ENCODE results near the gene FCER1A.

GRCh38 chr1:159279773-159280172 is 22.4 kb upstream of the FCER1A start:
- TF ChIP-seq CTCF (conservative IDR thresholded peaks at IDR 0.05; ENCODE audit: low read depth in 2 of 2) (no peak), POLR2AphosphoS5 (IDR thresholded peaks at IDR 0.05; ENCODE audit: low read depth) (no peak), ZNF331 (CRISPR knock-in tag; IDR thresholded peaks at IDR 0.05; ENCODE audit: low read depth) (no peak), REST (IDR thresholded peaks at IDR 0.05; ENCODE audit: unreplicated experiment) (no peak), JUNB (IDR thresholded peaks at IDR 0.05; ENCODE audit: unreplicated experiment) (no peak), EZH2 (IDR thresholded peaks at IDR 0.05; ENCODE audit: low read depth, unreplicated experiment) (no peak), EZH2phosphoT487 (IDR thresholded peaks at IDR 0.05; ENCODE audit: unreplicated experiment) (no peak), CREB1 (CRISPR knock-in tag; IDR thresholded peaks at IDR 0.05; ENCODE audit: low read depth) (no peak), ZNF114 (CRISPR knock-in tag; IDR thresholded peaks at IDR 0.05) (no peak), STAT1 (IDR thresholded peaks at IDR 0.05; ENCODE audit: unreplicated experiment) (no peak), ZNF462 (CRISPR knock-in tag; IDR thresholded peaks at IDR 0.05) (no peak), NANOG (IDR thresholded peaks at IDR 0.05; ENCODE audit: borderline replicate concordance) (no peak), ETS1 (IDR thresholded peaks at IDR 0.05) (no peak)
